Activated CD4-positive, alpha-beta memory T cell treated with anti-CD3 and anti-CD28 coated beads, Interleukin-2, amount 10 ng/mL, durations not matched to agents 7 days and 5 days (primary cell): ENCODE data around the gene AXIN1. TPM values are rescaled to one million over a fixed set of nuclear protein-coding genes. Genes with fewer than 3 reads are reported as not detected.

Source experiments
- CTCF ChIA-PET: fragments of 350-600 bp; sonication (Branson Sonifier 250); formaldehyde crosslinking; loops from one replicate; lab custom pipeline; 2021; ENCODE audit warnings: antibody characterized with exemption, inconsistent platforms; lab: Charles Lee
- POLR2A ChIA-PET: fragments of 350-600 bp; sonication (Branson Sonifier 250); formaldehyde crosslinking; loops from one replicate; lab custom pipeline; 2021; ENCODE audit warnings: antibody characterized with exemption; lab: Charles Lee
- DNase-seq: peaks from one replicate; pipeline ENCODE4 v3.0.0-alpha.2; 2020
- H3K27ac Mint-ChIP-seq: one replicate; pipeline ENCODE4 v1.8.0; 2021; ENCODE audit warnings: mild to moderate bottlenecking, mixed read lengths
- H3K27me3 Mint-ChIP-seq: one replicate; pipeline ENCODE4 v1.8.0; 2021; ENCODE audit warnings: mixed read lengths
- H3K36me3 Mint-ChIP-seq: one replicate; pipeline ENCODE4 v1.8.0; 2021; ENCODE audit warnings: low read depth, mixed read lengths
- H3K4me1 Mint-ChIP-seq: one replicate; pipeline ENCODE4 v1.8.0; 2021; ENCODE audit warnings: mixed read lengths
- H3K4me3 Mint-ChIP-seq: one replicate; pipeline ENCODE4 v1.8.0; 2021; ENCODE audit warnings: mild to moderate bottlenecking, mixed read lengths
- H3K9me3 Mint-ChIP-seq: one replicate; pipeline ENCODE4 v1.8.0; 2021; ENCODE audit warnings: mixed read lengths
- total RNA-seq, 2 experiments: library from RNA; stranded (reverse); gene quantifications; one replicate each; pipeline ENCODE4 v1.2.3, GENCODE V29; 2021

AXIN1 gene
- total RNA-seq, 2 experiments from 2014 or later: 25.4 to 25.7 TPM

- POLR2A ChIA-PET: interaction anchor here (0.6 to 1.5 kb wide), 5 partner anchors 11 to 89 kb away, joined by 3 to 7 read pairs (median 4); no protein-coding TSS in a partner anchor
- DNase-seq: peak; percentile 74
- CTCF ChIA-PET: interaction anchor here (0.6 to 1.8 kb wide), 4 partner anchors 21 to 228 kb away, joined by 3 read pairs; partner anchors contain the start of gene FAM234A
- H3K36me3 Mint-ChIP-seq: peaks cover 4% of the 10 kb centered on the region
- H3K4me1 Mint-ChIP-seq: peaks cover 45% of the 10 kb centered on the region
- no peaks in the 10 kb centered on the region for H3K9me3 Mint-ChIP-seq
- peaks cover 9% of the 10 kb centered on the region for H3K27me3 Mint-ChIP-seq
- peak overlapping the region; percentile 47 for H3K4me3 Mint-ChIP-seq
- peak overlapping the region; percentile 31 for H3K27ac Mint-ChIP-seq
Observed at GRCh38 chr16:324451-325334, 27.8 kb downstream of the AXIN1 start.

- Mint-ChIP-seq H3K9me3 (no peaks in the 10 kb centered on the region), H3K4me3 (no peak overlapping the region), H3K4me1 (peaks cover 46% of the 10 kb centered on the region), H3K27me3 (peaks cover 9% of the 10 kb centered on the region), H3K27ac (no peak overlapping the region), H3K36me3 (peaks cover 5% of the 10 kb centered on the region)
- no peak for DNase-seq
- ChIA-PET CTCF (interaction anchor here (1.3 to 1.8 kb wide), 2 partner anchors 89 to 227 kb away, joined by 3 read pairs; partner anchors contain the start of gene FAM234A), POLR2A (interaction anchor here (1.3 to 1.5 kb wide), 2 partner anchors 71 to 89 kb away, joined by 5 to 7 read pairs; no protein-coding TSS in a partner anchor)
Observed at GRCh38 chr16:324201-324450, 28.4 kb downstream of the AXIN1 start.

GRCh38 chr16:322476-323143 is 29.9 kb downstream of the AXIN1 start:
- CTCF ChIA-PET: interaction anchor here (0.9 to 1.3 kb wide), 2 partner anchors 25 to 95 kb away, joined by 3 read pairs; no protein-coding TSS in a partner anchor
- POLR2A ChIA-PET: interaction anchor here (1.3 to 1.5 kb wide), 2 partner anchors 15 to 88 kb away, joined by 3 read pairs; partner anchors contain the start of gene FAM234A
- no peak overlapping the region for H3K27ac Mint-ChIP-seq

DNA sequence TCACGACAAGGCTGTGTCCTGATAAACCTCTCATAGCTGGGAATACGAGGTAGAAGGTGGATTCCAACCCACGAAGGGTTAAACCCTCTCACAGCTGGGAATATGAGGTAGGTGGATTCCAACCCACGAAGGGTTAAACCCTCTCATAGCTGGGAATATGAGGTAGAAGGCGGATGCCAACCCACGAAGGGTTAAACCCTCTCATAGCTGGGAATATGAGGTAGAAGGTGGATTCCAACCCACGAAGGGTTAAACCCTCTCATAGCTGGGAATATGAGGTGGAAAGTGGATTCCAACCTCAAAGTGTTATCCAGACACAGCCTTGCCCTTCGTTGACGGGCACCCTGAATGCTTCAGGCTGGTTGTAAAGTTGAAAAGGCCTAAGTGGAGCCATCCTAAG is 31.0 kb downstream of the AXIN1 start:
- POLR2A ChIA-PET: interaction anchor here (0.9 to 1.3 kb wide), 2 partner anchors 16 to 92 kb away, joined by 3 read pairs; no protein-coding TSS in a partner anchor
- peaks cover 13% of the 10 kb centered on the region for H3K36me3 Mint-ChIP-seq

More at GRCh38 chr16:322476-323143, 29.9 kb downstream of the AXIN1 start:
- peaks cover 11% of the 10 kb centered on the region for H3K36me3 Mint-ChIP-seq
- no peaks in the 10 kb centered on the region for H3K9me3 Mint-ChIP-seq
- no peak for DNase-seq
- H3K4me3 Mint-ChIP-seq: no peak overlapping the region
- peaks cover 51% of the 10 kb centered on the region for H3K4me1 Mint-ChIP-seq
- H3K27me3 Mint-ChIP-seq: peaks cover 9% of the 10 kb centered on the region

DNA sequence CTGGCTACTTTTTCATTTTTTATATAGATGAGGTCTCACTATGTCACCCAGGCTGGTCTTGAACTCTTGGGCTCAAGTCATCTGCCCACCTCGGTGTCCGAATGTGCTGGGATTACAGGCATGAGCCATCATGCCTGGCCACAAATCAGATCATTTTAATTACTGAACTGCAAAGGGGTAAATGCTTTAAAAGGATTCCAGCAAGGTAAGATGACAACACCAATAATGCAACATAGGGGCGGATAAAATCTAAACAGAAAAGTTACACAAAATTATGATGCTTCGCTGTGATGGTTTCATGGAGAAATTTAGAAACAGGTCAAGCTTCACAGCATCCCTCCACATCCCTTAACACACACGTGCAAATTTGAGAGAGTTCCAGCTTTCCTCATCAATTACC is 32.3 kb downstream of the AXIN1 start:
- H3K36me3 Mint-ChIP-seq: peaks cover 13% of the 10 kb centered on the region
- no peak for DNase-seq
- ChIA-PET POLR2A (no interaction called here), CTCF (no interaction called here)
- peaks cover 35% of the 10 kb centered on the region for H3K4me1 Mint-ChIP-seq
- no peaks in the 10 kb centered on the region for H3K9me3 Mint-ChIP-seq
- no peak overlapping the region for H3K27ac Mint-ChIP-seq
- H3K4me3 Mint-ChIP-seq: no peak overlapping the region
- peaks cover 4% of the 10 kb centered on the region for H3K27me3 Mint-ChIP-seq

More for the DNA sequence above, 31.0 kb downstream of the AXIN1 start:
- CTCF ChIA-PET: interaction anchor here (0.6 to 1.3 kb wide), 3 partner anchors 26 to 174 kb away, joined by 3 to 4 read pairs (median 3); no protein-coding TSS in a partner anchor
- no peak overlapping the region for H3K27ac Mint-ChIP-seq
- no peak overlapping the region for H3K4me3 Mint-ChIP-seq
- H3K27me3 Mint-ChIP-seq: peaks cover 4% of the 10 kb centered on the region
- no peaks in the 10 kb centered on the region for H3K9me3 Mint-ChIP-seq
- DNase-seq: no peak
- peaks cover 43% of the 10 kb centered on the region for H3K4me1 Mint-ChIP-seq

GRCh38 chr16:318628-319027 is 33.9 kb downstream of the AXIN1 start:
- peaks cover 3% of the 10 kb centered on the region for H3K27me3 Mint-ChIP-seq
- H3K36me3 Mint-ChIP-seq: peaks cover 19% of the 10 kb centered on the region
- no peak overlapping the region for H3K27ac Mint-ChIP-seq
- H3K4me1 Mint-ChIP-seq: peaks cover 21% of the 10 kb centered on the region
- POLR2A ChIA-PET: no interaction called here
- no peak for DNase-seq
- no peaks in the 10 kb centered on the region for H3K9me3 Mint-ChIP-seq
- CTCF ChIA-PET: no interaction called here
- no peak overlapping the region for H3K4me3 Mint-ChIP-seq

- Mint-ChIP-seq H3K4me3 (no peak overlapping the region), H3K36me3 (peaks cover 19% of the 10 kb centered on the region)
Observed at GRCh38 chr16:317583-317982, 34.9 kb downstream of the AXIN1 start.

DNA sequence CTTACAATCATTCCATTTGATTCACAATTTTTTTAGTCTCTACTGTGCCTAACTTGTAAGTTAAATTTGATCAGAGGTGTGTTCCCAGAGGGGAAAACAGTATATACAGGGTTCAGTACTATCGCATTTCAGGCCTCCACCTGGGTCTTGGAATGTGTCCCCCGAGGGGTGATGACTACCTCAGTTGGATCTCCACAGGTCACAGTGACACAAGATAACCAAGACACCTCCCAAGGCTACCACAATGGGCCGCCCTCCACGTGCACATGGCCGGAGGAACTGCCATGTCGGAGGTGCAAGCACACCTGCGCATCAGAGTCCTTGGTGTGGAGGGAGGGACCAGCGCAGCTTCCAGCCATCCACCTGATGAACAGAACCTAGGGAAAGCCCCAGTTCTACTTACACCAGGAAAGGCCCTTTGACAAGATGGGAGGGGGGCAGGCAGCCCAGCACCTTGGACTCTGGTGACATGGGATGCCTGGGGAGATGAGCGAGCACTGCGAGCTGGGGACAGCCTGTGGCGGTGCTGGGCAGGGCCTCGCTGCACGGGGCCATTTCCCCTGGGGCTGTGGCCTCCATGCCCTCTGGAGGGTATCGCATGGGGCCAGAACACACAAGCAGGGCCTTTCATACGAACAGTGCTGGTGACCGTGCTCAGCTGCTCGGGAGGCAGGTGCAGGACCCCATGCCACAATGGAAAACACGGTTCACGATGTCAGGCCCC is 35.6 kb downstream of the AXIN1 start:
- ChIA-PET CTCF (interaction anchor here (1.0 kb wide), 1 partner anchor 129 kb away, joined by 4 read pairs; no protein-coding TSS in a partner anchor), POLR2A (no interaction called here)
- Mint-ChIP-seq H3K27ac (no peak overlapping the region), H3K27me3 (no peaks in the 10 kb centered on the region), H3K4me3 (no peak overlapping the region), H3K9me3 (no peaks in the 10 kb centered on the region), H3K36me3 (peaks cover 24% of the 10 kb centered on the region), H3K4me1 (peaks cover 19% of the 10 kb centered on the region)
- no peak for DNase-seq

More at GRCh38 chr16:317583-317982, 34.9 kb downstream of the AXIN1 start:
- no peak for DNase-seq
- CTCF ChIA-PET: no interaction called here
- H3K4me1 Mint-ChIP-seq: peaks cover 19% of the 10 kb centered on the region
- POLR2A ChIA-PET: interaction anchor here (0.7 kb wide), 1 partner anchor 78 kb away, joined by 3 read pairs; no protein-coding TSS in a partner anchor
- no peak overlapping the region for H3K27ac Mint-ChIP-seq
- H3K27me3 Mint-ChIP-seq: no peaks in the 10 kb centered on the region
- no peaks in the 10 kb centered on the region for H3K9me3 Mint-ChIP-seq

DNA sequence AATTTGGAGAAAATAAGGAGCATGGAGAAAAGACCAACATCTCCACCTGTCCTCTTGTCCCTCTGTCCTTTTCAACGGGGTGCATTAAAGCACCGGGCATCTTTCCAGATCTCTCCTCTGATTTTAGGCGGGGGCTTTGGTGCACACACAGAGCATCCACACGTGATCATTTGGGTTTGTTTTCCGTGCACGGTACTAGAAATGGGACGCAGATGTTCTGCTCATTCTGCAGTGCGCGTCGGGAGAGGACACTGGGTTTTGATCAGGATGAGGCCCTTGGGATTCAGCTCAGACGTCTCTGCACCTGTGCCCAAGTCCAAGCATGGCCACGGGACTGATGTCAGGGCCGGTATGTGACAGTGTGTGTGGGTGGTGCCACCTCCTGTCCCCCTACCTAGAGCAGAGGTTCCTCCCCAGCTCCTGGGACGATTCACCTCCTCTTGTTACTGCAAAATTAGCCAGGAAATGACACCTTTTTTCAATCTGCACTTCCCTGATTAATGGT is 37.7 kb downstream of the AXIN1 start:
- H3K27me3 Mint-ChIP-seq: no peaks in the 10 kb centered on the region
- H3K36me3 Mint-ChIP-seq: peaks cover 26% of the 10 kb centered on the region
- H3K4me1 Mint-ChIP-seq: peaks cover 17% of the 10 kb centered on the region
- no peak overlapping the region for H3K27ac Mint-ChIP-seq
- CTCF ChIA-PET: interaction anchor here (1.1 kb wide), 1 partner anchor 262 kb away, joined by 3 read pairs; the partner anchor contains the start of genes POLR3K and SNRNP25
- POLR2A ChIA-PET: interaction anchor here (1.2 kb wide), 1 partner anchor 12 kb away, joined by 3 read pairs; no protein-coding TSS in a partner anchor
- H3K9me3 Mint-ChIP-seq: no peaks in the 10 kb centered on the region
- no peak overlapping the region for H3K4me3 Mint-ChIP-seq
- DNase-seq: no peak

- peaks cover 26% of the 10 kb centered on the region for H3K36me3 Mint-ChIP-seq
- H3K27me3 Mint-ChIP-seq: no peaks in the 10 kb centered on the region
- ChIA-PET POLR2A (interaction anchor here (1.4 kb wide), 1 partner anchor 79 kb away, joined by 3 read pairs; the partner anchor contains the start of gene FAM234A), CTCF (interaction anchor here (1.1 kb wide), 1 partner anchor 261 kb away, joined by 3 read pairs; the partner anchor contains the start of genes POLR3K and SNRNP25)
- no peak overlapping the region for H3K4me3 Mint-ChIP-seq
- H3K4me1 Mint-ChIP-seq: peaks cover 18% of the 10 kb centered on the region
- no peak overlapping the region for H3K27ac Mint-ChIP-seq
- no peak for DNase-seq
- H3K9me3 Mint-ChIP-seq: no peaks in the 10 kb centered on the region
Observed at GRCh38 chr16:314351-314750, 38.2 kb downstream of the AXIN1 start.

DNA sequence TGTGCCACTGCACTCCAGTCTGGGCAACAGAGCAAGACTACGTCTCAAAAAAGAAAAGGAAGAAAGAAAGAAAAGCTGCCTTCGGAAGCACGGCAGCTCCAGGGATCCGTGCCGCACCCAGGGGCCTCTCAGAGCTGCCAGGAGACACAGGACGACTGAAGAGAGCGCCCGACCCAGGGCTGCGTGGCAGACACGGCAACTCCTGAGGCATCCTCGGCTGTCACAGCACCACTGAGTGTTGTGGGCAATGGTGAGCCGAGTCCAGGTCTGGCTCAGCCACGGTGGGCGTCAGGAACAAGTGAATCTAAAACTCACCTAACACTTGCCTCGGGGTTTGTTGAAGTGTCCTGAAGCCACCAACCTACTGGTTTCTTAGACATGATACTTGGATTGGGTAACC is 40.8 kb downstream of the AXIN1 start:
- Mint-ChIP-seq H3K9me3 (no peaks in the 10 kb centered on the region), H3K4me1 (peaks cover 13% of the 10 kb centered on the region), H3K27ac (no peak overlapping the region), H3K27me3 (no peaks in the 10 kb centered on the region), H3K36me3 (peaks cover 22% of the 10 kb centered on the region), H3K4me3 (no peak overlapping the region)
- ChIA-PET POLR2A (no interaction called here), CTCF (no interaction called here)
- no peak for DNase-seq

DNA sequence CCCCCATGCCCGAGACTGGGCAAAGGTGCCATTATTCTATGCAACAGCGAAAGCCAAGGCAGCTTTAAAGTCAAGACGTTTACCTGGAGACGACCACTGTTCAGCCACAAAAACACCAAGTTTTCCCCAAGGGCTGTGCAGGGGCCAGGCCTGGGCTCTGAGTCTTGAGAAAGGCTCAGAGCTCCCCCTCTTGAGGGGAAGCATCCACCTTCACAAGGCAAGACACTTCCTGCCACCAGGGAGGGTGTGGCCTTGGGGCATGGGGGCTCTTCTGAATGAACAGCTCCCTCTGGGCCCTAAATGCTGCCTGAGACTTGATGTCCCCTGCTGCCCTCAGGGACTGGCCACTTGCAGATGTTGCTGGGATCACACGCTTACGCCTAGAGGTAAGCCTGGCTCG is 43.0 kb downstream of the AXIN1 start:
- H3K36me3 Mint-ChIP-seq: peaks cover 11% of the 10 kb centered on the region
- ChIA-PET POLR2A (interaction anchor here (1.0 to 1.2 kb wide), 2 partner anchors 43 to 74 kb away, joined by 3 read pairs; partner anchors contain the start of gene AXIN1), CTCF (interaction anchor here (1.3 kb wide), 1 partner anchor 202 kb away, joined by 4 read pairs; no protein-coding TSS in a partner anchor)
- H3K27me3 Mint-ChIP-seq: no peaks in the 10 kb centered on the region
- no peaks in the 10 kb centered on the region for H3K9me3 Mint-ChIP-seq
- DNase-seq: peak; percentile 26
- H3K4me1 Mint-ChIP-seq: peaks cover 9% of the 10 kb centered on the region
- H3K27ac Mint-ChIP-seq: no peak overlapping the region
- no peak overlapping the region for H3K4me3 Mint-ChIP-seq
